ENCODE data around the gene TET3.

Gene TET3

DNA sequence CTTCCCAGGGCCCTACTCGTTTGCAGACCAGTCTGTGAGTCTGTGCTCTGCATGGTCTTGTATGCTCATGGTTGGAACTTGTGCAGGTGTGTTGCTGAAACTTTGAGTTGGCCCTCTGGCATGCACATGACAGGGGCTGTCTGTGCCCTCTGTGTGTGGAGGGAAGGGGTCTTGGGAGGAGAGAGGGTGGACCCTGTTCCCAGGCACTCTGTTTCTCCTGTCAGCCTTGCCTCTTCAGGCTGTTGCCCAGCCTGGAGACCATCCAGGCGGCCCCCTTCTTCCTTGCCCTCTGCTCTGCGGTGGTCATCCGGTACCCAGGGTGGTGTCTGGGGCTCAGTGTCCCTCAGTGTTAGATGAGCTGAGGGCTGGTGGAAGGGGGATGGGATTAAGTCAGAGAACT, 39.5 kb downstream of the TET3 start:
- Histone ChIP-seq H3K9ac (ENCODE audit: low read length in 2 of 2) (no peak overlapping the region), H3K4me3 (ENCODE audit: low read length in 2 of 2) (no peak overlapping the region), H3K4me1 (ENCODE audit: control insufficient read depth, insufficient read depth, low read length) (no peaks in the 10 kb centered on the region), H3K27me3 (ENCODE audit: control insufficient read depth in 1 of 2, insufficient read depth in 2 of 2, low read length in 2 of 2) (no peaks in the 10 kb centered on the region), H3K27ac (ENCODE audit: low read length) (no peak overlapping the region), H3K36me3 (ENCODE audit: control insufficient read depth in 2 of 2, insufficient read depth in 2 of 2, low read length in 2 of 2) (no peaks in the 10 kb centered on the region), H3K9me3 (ENCODE audit: control insufficient read depth in 2 of 2, low read length in 2 of 2) (no peaks in the 10 kb centered on the region)

DNA sequence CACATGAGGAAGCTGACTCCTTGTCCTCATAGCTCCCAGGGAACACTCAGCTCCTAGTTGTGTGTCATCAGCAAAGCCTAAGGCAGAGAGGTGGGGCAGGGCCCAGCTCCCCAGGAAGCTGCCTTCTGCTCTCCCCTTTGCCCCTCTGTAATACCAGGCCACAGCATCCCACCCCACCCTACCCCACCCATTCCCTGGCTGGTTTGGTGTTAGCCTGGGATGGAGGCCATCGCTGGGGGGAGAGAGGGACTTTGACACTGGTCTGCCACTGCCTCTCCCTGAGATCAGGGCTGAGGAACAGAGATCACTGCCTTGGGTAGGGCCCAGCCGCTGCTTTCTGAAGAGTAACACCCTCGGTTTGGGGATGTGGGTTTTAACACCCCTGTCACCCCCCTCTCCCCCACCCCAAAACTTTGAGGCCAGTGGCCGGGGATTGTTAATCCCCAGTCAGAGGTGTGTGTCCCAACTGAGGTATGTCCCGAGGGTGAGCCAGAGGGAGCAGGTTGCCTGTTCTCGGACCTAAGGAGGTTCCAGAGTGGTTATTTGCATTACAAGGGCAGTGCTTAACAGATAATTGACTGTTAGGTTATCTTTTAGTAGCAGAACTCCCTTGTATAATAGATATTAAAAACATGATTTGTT, 41.4 kb downstream of the TET3 start:
- no peaks in the 10 kb centered on the region for H3K9me3 ChIP-seq (ENCODE audit: control insufficient read depth in 2 of 2, low read length in 2 of 2)
- H3K4me1 ChIP-seq (ENCODE audit: control insufficient read depth, insufficient read depth, low read length) = no peaks in the 10 kb centered on the region
- no peak overlapping the region for H3K4me3 ChIP-seq (ENCODE audit: low read length in 2 of 2)
- H3K36me3 ChIP-seq (ENCODE audit: control insufficient read depth in 2 of 2, insufficient read depth in 2 of 2, low read length in 2 of 2) = no peaks in the 10 kb centered on the region
- H3K9ac ChIP-seq (ENCODE audit: low read length in 2 of 2) = no peak overlapping the region
- H3K27ac ChIP-seq (ENCODE audit: low read length) = no peak overlapping the region
- H3K27me3 ChIP-seq (ENCODE audit: control insufficient read depth in 1 of 2, insufficient read depth in 2 of 2, low read length in 2 of 2) = no peaks in the 10 kb centered on the region

DNA sequence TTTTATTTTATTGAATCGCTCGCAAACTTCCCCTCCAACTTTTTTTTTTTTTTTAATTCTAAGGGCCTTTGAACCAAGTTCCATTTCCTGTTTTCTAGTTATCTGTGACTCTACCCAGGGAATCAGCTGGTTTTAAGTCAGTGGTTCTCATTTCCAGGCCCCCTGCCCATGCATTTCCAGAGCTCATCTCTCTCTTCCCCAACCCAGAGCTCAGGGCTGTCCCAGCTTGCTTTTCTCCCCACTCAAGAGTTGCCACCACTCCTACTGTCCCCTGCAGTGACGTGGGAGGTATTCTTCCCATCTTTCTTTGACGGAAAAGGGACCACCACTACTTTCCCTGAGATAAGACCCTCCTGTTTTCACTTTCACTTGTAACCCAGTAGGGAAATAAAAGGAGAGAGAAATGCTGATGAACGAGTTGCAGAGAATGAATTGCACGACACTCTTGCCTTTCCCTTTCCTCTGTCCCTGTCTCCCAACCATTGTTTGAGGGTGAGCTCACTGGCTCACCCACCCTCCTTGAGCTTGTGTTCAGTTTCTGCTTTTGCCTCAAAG, 42.1 kb downstream of the TET3 start:
- H3K27me3 ChIP-seq (ENCODE audit: control insufficient read depth in 1 of 2, insufficient read depth in 2 of 2, low read length in 2 of 2) = no peaks in the 10 kb centered on the region
- no peaks in the 10 kb centered on the region for H3K4me1 ChIP-seq (ENCODE audit: control insufficient read depth, insufficient read depth, low read length)
- H3K9me3 ChIP-seq (ENCODE audit: control insufficient read depth in 2 of 2, low read length in 2 of 2) = no peaks in the 10 kb centered on the region
- H3K27ac ChIP-seq (ENCODE audit: low read length) = no peak overlapping the region
- H3K9ac ChIP-seq (ENCODE audit: low read length in 2 of 2) = no peak overlapping the region
- H3K4me3 ChIP-seq (ENCODE audit: low read length in 2 of 2) = no peak overlapping the region
- no peaks in the 10 kb centered on the region for H3K36me3 ChIP-seq (ENCODE audit: control insufficient read depth in 2 of 2, insufficient read depth in 2 of 2, low read length in 2 of 2)

DNA sequence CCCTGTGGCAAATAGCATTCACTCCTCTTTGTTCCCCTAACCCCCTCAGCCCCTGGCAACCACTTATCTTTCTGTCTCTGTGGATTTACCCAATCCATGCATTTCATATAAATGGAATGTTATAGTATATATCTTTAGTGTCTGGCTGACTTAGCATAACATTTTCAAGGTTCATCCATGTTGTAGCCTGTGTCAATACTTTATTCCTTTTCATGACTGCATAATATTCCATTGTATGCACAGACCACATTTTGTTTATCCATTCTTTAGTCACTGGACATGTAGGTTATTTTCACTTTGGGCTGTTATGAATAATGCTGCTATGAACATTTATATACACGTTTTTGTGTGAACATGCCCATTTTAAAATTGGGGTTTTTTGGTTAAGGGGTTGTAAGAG, 42.8 kb downstream of the TET3 start:
- Histone ChIP-seq H3K9me3 (ENCODE audit: control insufficient read depth in 2 of 2, low read length in 2 of 2) (no peaks in the 10 kb centered on the region), H3K27ac (ENCODE audit: low read length) (no peak overlapping the region), H3K4me3 (ENCODE audit: low read length in 2 of 2) (no peak overlapping the region), H3K4me1 (ENCODE audit: control insufficient read depth, insufficient read depth, low read length) (peaks cover 6% of the 10 kb centered on the region), H3K27me3 (ENCODE audit: control insufficient read depth in 1 of 2, insufficient read depth in 2 of 2, low read length in 2 of 2) (no peaks in the 10 kb centered on the region), H3K36me3 (ENCODE audit: control insufficient read depth in 2 of 2, insufficient read depth in 2 of 2, low read length in 2 of 2) (no peaks in the 10 kb centered on the region), H3K9ac (ENCODE audit: low read length in 2 of 2) (no peak overlapping the region)

DNA sequence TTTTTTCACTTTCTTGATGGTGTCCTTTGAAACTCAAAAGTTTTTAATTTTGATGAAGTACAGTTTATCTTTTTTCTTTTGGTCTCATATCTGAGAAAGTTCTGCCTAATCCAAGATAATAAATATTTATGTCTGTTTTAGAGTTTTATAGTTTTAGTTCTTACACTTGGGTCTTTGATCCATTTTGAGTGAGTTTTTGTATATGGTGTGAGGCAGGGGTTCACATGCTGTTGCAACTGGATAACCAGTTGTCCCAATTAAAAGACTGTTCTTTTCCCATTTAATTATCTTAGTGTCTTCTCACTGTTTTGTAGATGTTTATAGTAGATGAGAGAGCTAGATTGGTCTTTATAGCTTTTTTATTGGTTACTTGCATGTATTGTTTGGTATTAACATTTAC, 43.6 kb downstream of the TET3 start:
- H3K4me1 ChIP-seq (ENCODE audit: control insufficient read depth, insufficient read depth, low read length) = peaks cover 9% of the 10 kb centered on the region
- H3K27me3 ChIP-seq (ENCODE audit: control insufficient read depth in 1 of 2, insufficient read depth in 2 of 2, low read length in 2 of 2) = no peaks in the 10 kb centered on the region
- no peaks in the 10 kb centered on the region for H3K9me3 ChIP-seq (ENCODE audit: control insufficient read depth in 2 of 2, low read length in 2 of 2)

DNA sequence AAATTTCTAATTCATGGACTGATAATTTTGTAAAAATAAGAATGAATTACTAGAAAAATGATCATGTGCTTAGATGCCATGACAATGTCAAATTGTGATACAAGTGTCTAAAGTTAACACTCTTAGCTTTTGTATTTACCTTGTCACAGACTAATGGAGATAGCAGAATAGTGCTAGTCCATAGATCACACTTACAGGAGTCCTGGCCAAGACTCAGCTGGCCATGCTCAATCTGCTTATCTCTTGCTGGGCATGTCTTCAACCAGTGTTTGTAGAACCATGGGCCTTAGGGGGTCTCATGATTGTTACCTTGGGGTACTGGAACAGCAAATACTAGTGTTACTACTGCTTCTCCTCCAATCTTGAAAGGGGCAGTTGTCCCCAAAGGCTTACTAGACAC, 44.0 kb downstream of the TET3 start:
- Histone ChIP-seq H3K4me3 (ENCODE audit: low read length in 2 of 2) (no peak overlapping the region), H3K36me3 (ENCODE audit: control insufficient read depth in 2 of 2, insufficient read depth in 2 of 2, low read length in 2 of 2) (no peaks in the 10 kb centered on the region), H3K27ac (ENCODE audit: low read length) (no peak overlapping the region), H3K27me3 (ENCODE audit: control insufficient read depth in 1 of 2, insufficient read depth in 2 of 2, low read length in 2 of 2) (no peaks in the 10 kb centered on the region), H3K9ac (ENCODE audit: low read length in 2 of 2) (no peak overlapping the region), H3K4me1 (ENCODE audit: control insufficient read depth, insufficient read depth, low read length) (peaks cover 9% of the 10 kb centered on the region), H3K9me3 (ENCODE audit: control insufficient read depth in 2 of 2, low read length in 2 of 2) (no peaks in the 10 kb centered on the region)

More for the DNA sequence above, 43.6 kb downstream of the TET3 start:
- H3K9ac ChIP-seq (ENCODE audit: low read length in 2 of 2) = no peak overlapping the region
- no peaks in the 10 kb centered on the region for H3K36me3 ChIP-seq (ENCODE audit: control insufficient read depth in 2 of 2, insufficient read depth in 2 of 2, low read length in 2 of 2)
- no peak overlapping the region for H3K27ac ChIP-seq (ENCODE audit: low read length)
- H3K4me3 ChIP-seq (ENCODE audit: low read length in 2 of 2) = no peak overlapping the region

DNA sequence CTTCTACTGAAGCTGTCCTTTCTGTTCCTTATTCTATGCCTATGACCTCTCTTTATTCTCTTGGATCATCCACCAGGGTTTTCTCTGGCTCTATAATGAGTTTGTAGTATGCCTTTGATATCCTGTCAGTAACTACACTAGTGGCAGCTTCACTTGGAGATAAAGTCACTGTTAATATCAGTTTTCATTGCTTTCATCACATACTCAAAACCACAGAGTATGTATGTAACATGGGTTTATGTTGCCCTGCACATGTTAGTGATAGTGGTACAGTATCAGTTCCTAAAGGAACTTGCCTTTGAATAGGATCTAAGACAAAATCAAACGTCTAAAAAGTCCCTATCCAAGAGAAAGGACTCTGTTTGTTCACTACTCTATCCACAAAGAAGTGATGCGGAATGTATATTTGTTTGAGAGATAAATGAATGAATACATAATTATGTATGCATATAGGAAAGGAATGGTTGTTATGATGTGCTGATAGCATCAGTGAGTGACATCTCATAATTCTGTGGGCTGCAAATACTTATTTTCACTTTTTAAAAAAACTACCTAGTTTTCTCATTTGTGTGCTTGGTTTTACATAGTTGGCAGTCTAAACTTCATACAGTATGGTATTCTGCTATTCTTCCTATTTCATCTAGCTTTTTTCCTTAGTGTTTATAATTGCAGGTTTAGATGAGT, 45.1 kb downstream of the TET3 start:
- Histone ChIP-seq H3K4me1 (ENCODE audit: control insufficient read depth, insufficient read depth, low read length) (peaks cover 9% of the 10 kb centered on the region), H3K9ac (ENCODE audit: low read length in 2 of 2) (no peak overlapping the region), H3K9me3 (ENCODE audit: control insufficient read depth in 2 of 2, low read length in 2 of 2) (no peaks in the 10 kb centered on the region), H3K4me3 (ENCODE audit: low read length in 2 of 2) (no peak overlapping the region), H3K27ac (ENCODE audit: low read length) (no peak overlapping the region), H3K27me3 (ENCODE audit: control insufficient read depth in 1 of 2, insufficient read depth in 2 of 2, low read length in 2 of 2) (no peaks in the 10 kb centered on the region), H3K36me3 (ENCODE audit: control insufficient read depth in 2 of 2, insufficient read depth in 2 of 2, low read length in 2 of 2) (no peaks in the 10 kb centered on the region)

DNA sequence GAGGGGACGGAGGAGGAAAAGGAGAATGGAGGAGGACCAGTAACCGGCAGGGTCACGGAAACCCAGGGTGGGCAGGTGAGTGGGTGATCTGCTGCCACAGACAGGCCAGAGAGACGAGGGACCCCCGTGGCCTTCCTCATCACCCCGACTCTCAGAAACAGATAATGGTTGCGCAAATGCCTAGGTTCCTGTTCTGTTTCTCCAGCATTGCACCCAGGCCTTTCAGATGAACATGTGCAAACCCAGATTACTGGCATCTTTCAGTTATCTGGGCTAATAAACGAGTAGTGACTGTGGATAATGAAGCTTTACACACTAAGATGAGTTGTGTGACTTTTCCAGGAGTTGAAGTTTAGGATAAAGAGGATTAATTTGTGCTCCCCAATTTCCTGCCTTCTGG, 46.5 kb downstream of the TET3 start:
- Histone ChIP-seq H3K9ac (ENCODE audit: low read length in 2 of 2) (no peak overlapping the region), H3K4me1 (ENCODE audit: control insufficient read depth, insufficient read depth, low read length) (peaks cover 9% of the 10 kb centered on the region), H3K4me3 (ENCODE audit: low read length in 2 of 2) (no peak overlapping the region), H3K9me3 (ENCODE audit: control insufficient read depth in 2 of 2, low read length in 2 of 2) (no peaks in the 10 kb centered on the region), H3K36me3 (ENCODE audit: control insufficient read depth in 2 of 2, insufficient read depth in 2 of 2, low read length in 2 of 2) (no peaks in the 10 kb centered on the region), H3K27me3 (ENCODE audit: control insufficient read depth in 1 of 2, insufficient read depth in 2 of 2, low read length in 2 of 2) (no peaks in the 10 kb centered on the region), H3K27ac (ENCODE audit: low read length) (no peak overlapping the region)

DNA sequence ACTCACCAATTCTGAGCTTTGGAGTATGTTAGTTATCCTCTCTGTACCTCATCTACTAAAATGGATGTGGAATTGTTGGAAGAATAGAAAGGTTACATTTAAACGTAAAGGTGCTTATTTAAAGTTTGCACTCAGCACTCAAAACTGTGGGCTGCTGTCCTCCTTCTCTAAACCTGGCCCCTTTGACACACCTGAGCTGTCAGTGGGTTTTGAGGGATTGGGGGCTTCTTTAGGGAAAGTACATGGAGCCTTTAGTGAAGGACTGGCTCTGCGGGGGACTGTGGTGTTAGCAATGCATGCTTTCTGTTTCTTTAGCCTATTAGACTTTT, 47.2 kb downstream of the TET3 start:
- no peak overlapping the region for H3K9ac ChIP-seq (ENCODE audit: low read length in 2 of 2)
- no peaks in the 10 kb centered on the region for H3K9me3 ChIP-seq (ENCODE audit: control insufficient read depth in 2 of 2, low read length in 2 of 2)
- no peaks in the 10 kb centered on the region for H3K27me3 ChIP-seq (ENCODE audit: control insufficient read depth in 1 of 2, insufficient read depth in 2 of 2, low read length in 2 of 2)
- peak overlapping the region in 1 of 2 donors; percentile 57 for H3K4me3 ChIP-seq (ENCODE audit: low read length in 2 of 2)
- peaks cover 9% of the 10 kb centered on the region for H3K4me1 ChIP-seq (ENCODE audit: control insufficient read depth, insufficient read depth, low read length)
- H3K27ac ChIP-seq (ENCODE audit: low read length) = no peak overlapping the region
- H3K36me3 ChIP-seq (ENCODE audit: control insufficient read depth in 2 of 2, insufficient read depth in 2 of 2, low read length in 2 of 2) = no peaks in the 10 kb centered on the region

DNA sequence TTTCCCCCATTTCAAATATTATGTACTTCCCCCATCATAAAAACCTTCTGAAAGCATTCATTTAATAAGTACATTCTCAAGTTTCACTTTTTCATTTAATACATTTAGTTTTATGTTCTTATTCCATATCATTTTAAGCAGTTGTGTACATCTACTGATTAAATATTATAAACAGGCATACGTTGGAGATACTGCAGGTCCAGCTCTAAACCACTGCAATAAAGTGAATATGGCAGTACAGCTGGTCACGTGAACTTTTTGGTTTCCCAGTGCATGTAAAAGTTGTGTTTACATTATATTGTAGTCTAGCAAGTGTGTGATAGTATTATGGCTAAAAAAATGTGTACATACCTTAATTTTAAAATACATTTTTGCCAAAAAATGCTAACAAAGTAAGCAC, 48.7 kb downstream of the TET3 start:
- Histone ChIP-seq H3K27ac (ENCODE audit: low read length) (no peak overlapping the region), H3K4me3 (ENCODE audit: low read length in 2 of 2) (no peak overlapping the region), H3K36me3 (ENCODE audit: control insufficient read depth in 2 of 2, insufficient read depth in 2 of 2, low read length in 2 of 2) (no peaks in the 10 kb centered on the region), H3K4me1 (ENCODE audit: control insufficient read depth, insufficient read depth, low read length) (peaks cover 15% of the 10 kb centered on the region), H3K27me3 (ENCODE audit: control insufficient read depth in 1 of 2, insufficient read depth in 2 of 2, low read length in 2 of 2) (no peaks in the 10 kb centered on the region), H3K9me3 (ENCODE audit: control insufficient read depth in 2 of 2, low read length in 2 of 2) (no peaks in the 10 kb centered on the region), H3K9ac (ENCODE audit: low read length in 2 of 2) (no peak overlapping the region)
